Measurements from ENCODE around the gene STYXL1.

DNA sequence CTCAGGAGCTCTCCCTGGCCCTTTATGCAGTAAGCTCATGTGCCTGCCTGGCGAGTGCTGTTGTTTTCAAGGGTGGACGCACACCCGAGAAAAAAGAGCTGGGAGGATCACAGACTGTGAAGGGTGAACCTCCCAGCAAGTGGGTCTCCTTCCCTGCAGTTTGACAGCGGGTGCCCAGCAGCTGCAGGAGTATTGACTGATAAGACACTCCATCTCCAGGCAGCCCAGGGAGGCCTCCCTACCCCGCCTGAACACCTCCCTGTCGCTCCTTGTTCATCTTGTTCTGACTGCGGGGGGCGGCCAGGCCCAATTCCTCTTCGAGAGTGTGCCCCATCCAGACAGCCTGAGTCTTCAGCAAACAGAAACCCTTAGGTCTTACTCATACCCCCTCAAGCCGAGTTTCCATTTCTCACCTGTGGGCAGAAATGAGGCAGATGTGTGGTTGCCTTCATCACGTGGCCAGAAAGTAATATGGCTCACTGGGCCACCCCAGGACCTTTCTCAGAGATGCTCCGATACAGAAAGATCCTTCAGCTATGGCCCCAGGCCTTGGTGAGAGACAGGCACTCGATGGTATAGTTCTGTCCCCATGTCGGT, 17.3 kb upstream of the STYXL1 start:
- TF ChIP-seq POLR2AphosphoS5 (IDR thresholded peaks at IDR 0.05; ENCODE audit: low read depth, low read length) = no peak
- no peak for TF ChIP-seq TAF1 (IDR thresholded peaks at IDR 0.05; ENCODE audit: borderline replicate concordance, insufficient read depth, low read length)
- TF ChIP-seq, protein P1, sequence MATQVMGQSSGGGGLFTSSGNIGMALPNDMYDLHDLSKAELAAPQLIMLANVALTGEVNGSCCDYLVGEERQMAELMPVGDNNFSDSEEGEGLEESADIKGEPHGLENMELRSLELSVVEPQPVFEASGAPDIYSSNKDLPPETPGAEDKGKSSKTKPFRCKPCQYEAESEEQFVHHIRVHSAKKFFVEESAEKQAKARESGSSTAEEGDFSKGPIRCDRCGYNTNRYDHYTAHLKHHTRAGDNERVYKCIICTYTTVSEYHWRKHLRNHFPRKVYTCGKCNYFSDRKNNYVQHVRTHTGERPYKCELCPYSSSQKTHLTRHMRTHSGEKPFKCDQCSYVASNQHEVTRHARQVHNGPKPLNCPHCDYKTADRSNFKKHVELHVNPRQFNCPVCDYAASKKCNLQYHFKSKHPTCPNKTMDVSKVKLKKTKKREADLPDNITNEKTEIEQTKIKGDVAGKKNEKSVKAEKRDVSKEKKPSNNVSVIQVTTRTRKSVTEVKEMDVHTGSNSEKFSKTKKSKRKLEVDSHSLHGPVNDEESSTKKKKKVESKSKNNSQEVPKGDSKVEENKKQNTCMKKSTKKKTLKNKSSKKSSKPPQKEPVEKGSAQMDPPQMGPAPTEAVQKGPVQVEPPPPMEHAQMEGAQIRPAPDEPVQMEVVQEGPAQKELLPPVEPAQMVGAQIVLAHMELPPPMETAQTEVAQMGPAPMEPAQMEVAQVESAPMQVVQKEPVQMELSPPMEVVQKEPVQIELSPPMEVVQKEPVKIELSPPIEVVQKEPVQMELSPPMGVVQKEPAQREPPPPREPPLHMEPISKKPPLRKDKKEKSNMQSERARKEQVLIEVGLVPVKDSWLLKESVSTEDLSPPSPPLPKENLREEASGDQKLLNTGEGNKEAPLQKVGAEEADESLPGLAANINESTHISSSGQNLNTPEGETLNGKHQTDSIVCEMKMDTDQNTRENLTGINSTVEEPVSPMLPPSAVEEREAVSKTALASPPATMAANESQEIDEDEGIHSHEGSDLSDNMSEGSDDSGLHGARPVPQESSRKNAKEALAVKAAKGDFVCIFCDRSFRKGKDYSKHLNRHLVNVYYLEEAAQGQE (IDR thresholded peaks at IDR 0.05; ENCODE audit: insufficient read depth in 1 of 2, low read depth in 2 of 2, low read length in 2 of 2) = no peak
